ENCODE results near the gene DDX6.

GRCh38 chr11:118838905-118839553, 48.1 kb upstream of the DDX6 start:
- no peak for TF ChIP-seq ARNTL (CRISPR knock-in tag; IDR thresholded peaks at IDR 0.05; ENCODE audit: borderline replicate concordance, low read depth)
- no peak for TF ChIP-seq PATZ1 (CRISPR knock-in tag; IDR thresholded peaks at IDR 0.05; ENCODE audit: borderline replicate concordance)
- TF ChIP-seq RARB (CRISPR knock-in tag; IDR thresholded peaks at IDR 0.05): no peak
- TF ChIP-seq ZFP30 (CRISPR knock-in tag; IDR thresholded peaks at IDR 0.05): no peak
- TF ChIP-seq ZC3H10 (CRISPR knock-in tag; IDR thresholded peaks at IDR 0.05): no peak
